ENCODE data around the gene SLC6A19.
A peak's percentile ranks its signal among the peaks of the same experiment; 100 is the strongest.

Gene SLC6A19

DNA sequence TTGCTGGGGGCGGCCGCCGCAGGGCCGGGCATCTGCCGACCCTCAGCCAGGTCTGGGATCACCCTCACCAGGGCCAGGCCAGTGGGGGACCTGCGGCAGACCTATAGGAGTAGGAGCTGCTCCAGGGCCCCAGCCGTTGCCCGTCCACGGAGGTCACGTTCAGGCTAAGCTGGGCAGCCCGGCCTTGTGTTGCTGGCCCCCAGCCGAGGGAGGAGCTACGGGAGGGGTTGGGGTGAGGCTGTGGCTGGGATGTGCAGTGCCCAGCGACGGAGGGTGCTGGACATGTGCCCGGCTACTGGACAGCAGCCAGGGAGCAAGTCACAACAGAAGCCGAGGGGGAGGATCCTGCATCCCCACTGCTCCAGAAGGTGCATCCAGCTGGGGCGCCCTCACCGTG lies 39.6 kb upstream of the SLC6A19 start:
- Histone ChIP-seq H3K4me1 (ENCODE audit: control extremely low read depth in 1 of 4, control insufficient read depth in 4 of 4, insufficient read depth in 4 of 4, low read length in 3 of 4) (no peaks in the 10 kb centered on the region), H3K36me3 (ENCODE audit: control insufficient read depth in 4 of 4, insufficient read depth in 4 of 4, low read length in 3 of 4) (no peaks in the 10 kb centered on the region), H3K27ac (ENCODE audit: insufficient read depth in 1 of 2, low read depth in 1 of 2, low read length in 2 of 2, poor library complexity in 1 of 2, severe bottlenecking in 2 of 2) (no peak overlapping the region), H3K4me3 (ENCODE audit: control insufficient read depth in 1 of 7, extremely low read depth in 1 of 7, insufficient read depth in 4 of 7, low read depth in 2 of 7, low read length in 6 of 7) (no peak overlapping the region), H3K9me3 (ENCODE audit: control extremely low read depth in 1 of 5, control insufficient read depth in 4 of 5, insufficient read depth in 2 of 5, low read depth in 1 of 5, low read length in 4 of 5) (peaks cover 0 to 2% (median 0%) of the 10 kb centered on the region in 5 experiments), H3K27me3 (replicated peaks in 2 of 5; ENCODE audit: control insufficient read depth in 4 of 5, insufficient read depth in 5 of 5, low read length in 4 of 5) (peaks cover 0 to 53% (median 10%) of the 10 kb centered on the region in 5 experiments)
- no peak for DNase-seq
- CTCF ChIA-PET: interaction anchor here (0.8 to 3.7 kb wide), 4 partner anchors 12 to 28 kb away, joined by 3 to 24 read pairs (median 6); no protein-coding TSS in a partner anchor
- POLR2A ChIA-PET: no interaction called here
- 92% methylated on average over 19 of the region's 19 CpGs for WGBS (ENCODE audit: insufficient coverage)

DNA sequence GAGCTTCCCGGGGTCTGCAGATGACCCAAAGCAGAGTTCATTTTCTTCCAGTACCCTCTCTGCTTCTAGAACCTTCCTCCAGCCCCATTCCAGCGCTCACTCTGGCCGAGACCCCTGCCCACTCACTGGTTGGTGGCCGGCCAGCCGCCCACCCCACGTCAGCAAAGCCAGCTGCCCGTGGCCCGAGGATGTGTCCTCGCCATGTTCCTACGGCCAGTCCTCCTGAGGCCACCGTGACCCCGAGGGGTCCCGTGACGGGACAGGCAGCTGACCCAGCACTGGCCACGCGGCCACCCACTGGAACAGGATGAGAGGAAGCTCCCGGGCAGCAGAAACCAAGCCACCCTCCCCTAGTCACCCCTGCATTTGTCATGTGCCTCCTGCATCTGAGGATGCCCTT lies 39.1 kb upstream of the SLC6A19 start:
- Histone ChIP-seq H3K27ac (ENCODE audit: insufficient read depth in 1 of 2, low read depth in 1 of 2, low read length in 2 of 2, poor library complexity in 1 of 2, severe bottlenecking in 2 of 2) (no peak overlapping the region), H3K4me1 (ENCODE audit: control extremely low read depth in 1 of 4, control insufficient read depth in 4 of 4, insufficient read depth in 4 of 4, low read length in 3 of 4) (no peaks in the 10 kb centered on the region), H3K36me3 (ENCODE audit: control insufficient read depth in 4 of 4, insufficient read depth in 4 of 4, low read length in 3 of 4) (no peaks in the 10 kb centered on the region), H3K9me3 (ENCODE audit: control extremely low read depth in 1 of 5, control insufficient read depth in 4 of 5, insufficient read depth in 2 of 5, low read depth in 1 of 5, low read length in 4 of 5) (no peaks in the 10 kb centered on the region), H3K27me3 (replicated peaks in 2 of 5; ENCODE audit: control insufficient read depth in 4 of 5, insufficient read depth in 5 of 5, low read length in 4 of 5) (peaks cover 0 to 48% (median 8%) of the 10 kb centered on the region in 5 experiments), H3K4me3 (ENCODE audit: control insufficient read depth in 1 of 7, extremely low read depth in 1 of 7, insufficient read depth in 4 of 7, low read depth in 2 of 7, low read length in 6 of 7) (no peak overlapping the region)
- DNase-seq: no peak
- ChIA-PET CTCF (interaction anchor here (0.8 to 3.7 kb wide), 5 partner anchors 11 to 29 kb away, joined by 3 to 24 read pairs (median 3); no protein-coding TSS in a partner anchor), POLR2A (no interaction called here)
- 92% methylated on average over 13 of the region's 17 CpGs for WGBS (ENCODE audit: insufficient coverage)

DNA sequence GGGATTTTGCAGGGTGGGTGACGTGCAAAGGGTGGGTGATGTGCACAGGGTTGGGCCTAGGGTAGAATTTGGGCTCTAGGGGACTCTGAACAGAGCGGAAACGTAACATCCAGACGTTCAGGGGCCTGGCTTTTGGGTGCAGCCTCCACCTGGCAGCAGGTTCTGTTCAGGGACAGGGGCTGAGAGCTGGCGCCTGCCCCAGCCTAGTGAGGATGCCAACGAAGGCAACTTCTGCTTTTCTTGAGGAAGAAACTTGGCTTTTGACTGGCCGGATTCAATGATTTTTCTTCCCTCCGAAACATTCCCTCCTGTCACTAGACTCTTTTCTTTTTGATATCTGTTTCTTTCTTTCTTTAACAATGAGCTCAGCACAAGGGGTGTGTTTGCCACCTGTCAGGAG lies 38.6 kb upstream of the SLC6A19 start:
- CTCF ChIA-PET: interaction anchor here (1.0 to 3.7 kb wide), 3 partner anchors 11 to 22 kb away, joined by 3 to 24 read pairs (median 9); no protein-coding TSS in a partner anchor
- H3K36me3 ChIP-seq (ENCODE audit: control insufficient read depth in 4 of 4, insufficient read depth in 4 of 4, low read length in 3 of 4): no peaks in the 10 kb centered on the region
- H3K9me3 ChIP-seq (ENCODE audit: control extremely low read depth in 1 of 5, control insufficient read depth in 4 of 5, insufficient read depth in 2 of 5, low read depth in 1 of 5, low read length in 4 of 5): no peaks in the 10 kb centered on the region
- H3K4me1 ChIP-seq (ENCODE audit: control extremely low read depth in 1 of 4, control insufficient read depth in 4 of 4, insufficient read depth in 4 of 4, low read length in 3 of 4): peaks cover 0 to 3% (median under 1%) of the 10 kb centered on the region in 4 experiments
- H3K27me3 ChIP-seq (replicated peaks in 2 of 5; ENCODE audit: control insufficient read depth in 4 of 5, insufficient read depth in 5 of 5, low read length in 4 of 5): peaks cover 0 to 44% (median 6%) of the 10 kb centered on the region in 5 experiments
- DNase-seq: peak in 2 of 3 donors; percentile 69
- 24% methylated on average over 8 of the region's 8 CpGs for WGBS (ENCODE audit: insufficient coverage)
- no peak overlapping the region for H3K27ac ChIP-seq (ENCODE audit: insufficient read depth in 1 of 2, low read depth in 1 of 2, low read length in 2 of 2, poor library complexity in 1 of 2, severe bottlenecking in 2 of 2)
- no peak overlapping the region for H3K4me3 ChIP-seq (ENCODE audit: control insufficient read depth in 1 of 7, extremely low read depth in 1 of 7, insufficient read depth in 4 of 7, low read depth in 2 of 7, low read length in 6 of 7)
- POLR2A ChIA-PET: no interaction called here

DNA sequence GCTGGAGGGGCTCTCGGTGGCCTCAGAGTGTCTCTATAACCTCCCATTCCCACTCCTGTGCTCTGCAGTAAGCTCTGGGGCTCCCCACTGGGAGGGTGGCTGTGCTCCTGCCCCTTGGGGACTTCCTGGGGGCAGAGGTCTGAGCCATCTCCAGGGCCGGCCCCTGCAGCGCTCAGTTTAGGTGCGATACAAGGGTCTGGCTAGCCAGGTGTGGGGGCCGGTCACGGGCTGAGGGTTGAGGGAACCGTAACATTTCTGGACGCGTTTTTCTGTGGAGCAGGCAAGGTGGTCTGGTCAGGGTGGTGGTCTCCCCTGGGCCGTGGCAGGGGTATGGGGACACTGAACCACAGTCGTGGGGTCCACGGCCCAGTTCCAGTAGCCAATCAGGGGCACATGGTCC lies 38.0 kb upstream of the SLC6A19 start:
- Histone ChIP-seq H3K4me1 (ENCODE audit: control extremely low read depth in 1 of 4, control insufficient read depth in 4 of 4, insufficient read depth in 4 of 4, low read length in 3 of 4) (peaks cover 0 to 8% (median 2%) of the 10 kb centered on the region in 4 experiments), H3K9me3 (ENCODE audit: control extremely low read depth in 1 of 5, control insufficient read depth in 4 of 5, insufficient read depth in 2 of 5, low read depth in 1 of 5, low read length in 4 of 5) (no peaks in the 10 kb centered on the region), H3K36me3 (ENCODE audit: control insufficient read depth in 4 of 4, insufficient read depth in 4 of 4, low read length in 3 of 4) (no peaks in the 10 kb centered on the region), H3K27ac (ENCODE audit: insufficient read depth in 1 of 2, low read depth in 1 of 2, low read length in 2 of 2, poor library complexity in 1 of 2, severe bottlenecking in 2 of 2) (no peak overlapping the region), H3K27me3 (replicated peaks in 2 of 5; ENCODE audit: control insufficient read depth in 4 of 5, insufficient read depth in 5 of 5, low read length in 4 of 5) (peaks cover 0 to 38% (median 6%) of the 10 kb centered on the region in 5 experiments), H3K4me3 (ENCODE audit: control insufficient read depth in 1 of 7, extremely low read depth in 1 of 7, insufficient read depth in 4 of 7, low read depth in 2 of 7, low read length in 6 of 7) (no peak overlapping the region)
- CTCF ChIA-PET: interaction anchor here (1.0 to 3.7 kb wide), 4 partner anchors 10 to 30 kb away, joined by 3 to 24 read pairs (median 6); no protein-coding TSS in a partner anchor
- POLR2A ChIA-PET: no interaction called here
- 93% methylated on average over 12 of the region's 12 CpGs for WGBS (ENCODE audit: insufficient coverage)
- DNase-seq: no peak

DNA sequence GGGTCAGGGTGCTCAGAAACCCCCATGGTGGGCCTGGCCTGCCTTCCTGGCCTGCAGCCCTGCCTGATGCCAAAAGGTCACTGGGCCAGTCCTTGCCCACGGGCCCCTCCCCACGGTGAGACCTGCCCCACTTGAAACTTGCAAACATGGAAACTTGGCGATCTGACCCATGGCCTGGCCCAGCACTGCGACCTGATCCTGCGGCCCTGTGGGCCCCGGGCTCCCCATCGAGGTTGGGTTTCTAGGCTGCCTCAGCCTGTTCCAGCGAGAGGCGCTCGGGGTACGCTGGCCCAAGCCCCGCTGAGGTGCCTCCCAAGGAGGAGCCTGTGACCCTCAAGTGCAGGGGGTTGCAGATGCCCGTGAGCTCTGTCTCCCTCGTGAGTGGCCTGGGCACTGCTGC lies 37.5 kb upstream of the SLC6A19 start:
- Histone ChIP-seq H3K27ac (ENCODE audit: insufficient read depth in 1 of 2, low read depth in 1 of 2, low read length in 2 of 2, poor library complexity in 1 of 2, severe bottlenecking in 2 of 2) (no peak overlapping the region), H3K4me3 (ENCODE audit: control insufficient read depth in 1 of 7, extremely low read depth in 1 of 7, insufficient read depth in 4 of 7, low read depth in 2 of 7, low read length in 6 of 7) (no peak overlapping the region), H3K9me3 (ENCODE audit: control extremely low read depth in 1 of 5, control insufficient read depth in 4 of 5, insufficient read depth in 2 of 5, low read depth in 1 of 5, low read length in 4 of 5) (no peaks in the 10 kb centered on the region), H3K4me1 (ENCODE audit: control extremely low read depth in 1 of 4, control insufficient read depth in 4 of 4, insufficient read depth in 4 of 4, low read length in 3 of 4) (peaks cover 0 to 9% (median 2%) of the 10 kb centered on the region in 4 experiments), H3K36me3 (ENCODE audit: control insufficient read depth in 4 of 4, insufficient read depth in 4 of 4, low read length in 3 of 4) (no peaks in the 10 kb centered on the region), H3K27me3 (replicated peaks in 2 of 5; ENCODE audit: control insufficient read depth in 4 of 5, insufficient read depth in 5 of 5, low read length in 4 of 5) (peaks cover 0 to 33% (median 4%) of the 10 kb centered on the region in 5 experiments)
- CTCF ChIA-PET: interaction anchor here (1.9 to 3.7 kb wide), 2 partner anchors 10 to 30 kb away, joined by 4 to 24 read pairs; no protein-coding TSS in a partner anchor
- POLR2A ChIA-PET: no interaction called here
- DNase-seq: no peak
- 95% methylated on average over 14 of the region's 14 CpGs for WGBS (ENCODE audit: insufficient coverage)

DNA sequence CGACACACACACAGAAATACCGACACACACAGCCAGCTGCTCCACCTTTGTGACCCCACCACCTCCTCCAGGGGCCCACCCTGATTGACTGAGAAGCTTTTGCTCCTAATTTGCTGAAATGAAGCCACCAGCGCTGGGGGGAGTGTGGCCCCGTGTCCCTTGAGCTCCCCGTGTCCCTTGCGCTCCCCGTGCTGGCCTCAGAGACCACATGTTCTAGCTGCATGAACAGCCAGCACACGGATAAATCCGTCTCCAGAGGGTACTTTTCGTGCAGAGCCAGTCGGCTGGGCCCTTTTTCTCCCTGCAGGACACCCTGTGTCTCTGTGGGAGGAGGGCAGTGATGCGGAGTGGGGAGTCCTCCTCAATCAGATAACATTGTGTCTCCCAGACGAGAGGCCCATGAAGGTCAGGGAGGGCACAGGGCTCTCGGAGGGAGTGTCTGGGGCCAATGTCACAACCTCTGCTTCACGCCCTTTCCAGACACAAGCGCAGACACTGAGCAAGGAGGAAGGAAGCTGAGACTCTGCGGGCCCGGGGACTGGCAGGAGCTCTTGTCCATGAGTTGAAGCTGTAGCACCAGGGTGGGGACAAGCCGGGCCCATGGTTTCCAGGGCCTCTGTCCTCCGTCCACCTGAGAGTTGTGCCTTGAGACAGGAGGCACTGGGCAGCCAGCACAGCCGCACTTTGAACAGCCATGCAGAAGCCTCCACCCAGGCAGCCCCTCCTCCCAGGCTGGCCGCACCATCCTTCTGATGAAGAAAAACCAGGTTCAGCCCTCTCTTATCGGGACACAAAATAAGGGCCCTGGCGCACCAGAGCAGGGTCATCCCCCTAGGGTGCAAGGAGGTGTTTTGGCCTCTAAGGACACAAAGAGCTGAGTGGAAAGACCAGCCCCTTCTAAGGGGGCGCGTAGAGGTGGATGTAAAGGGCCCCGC lies 36.4 kb upstream of the SLC6A19 start:
- CTCF ChIA-PET: interaction anchor here (1.0 to 1.9 kb wide), 8 partner anchors 9 to 478 kb away, joined by 3 to 8 read pairs (median 4); no protein-coding TSS in a partner anchor
- Histone ChIP-seq H3K27ac (ENCODE audit: insufficient read depth in 1 of 2, low read depth in 1 of 2, low read length in 2 of 2, poor library complexity in 1 of 2, severe bottlenecking in 2 of 2) (no peak overlapping the region), H3K9me3 (ENCODE audit: control extremely low read depth in 1 of 5, control insufficient read depth in 4 of 5, insufficient read depth in 2 of 5, low read depth in 1 of 5, low read length in 4 of 5) (no peaks in the 10 kb centered on the region), H3K4me3 (ENCODE audit: control insufficient read depth in 1 of 7, extremely low read depth in 1 of 7, insufficient read depth in 4 of 7, low read depth in 2 of 7, low read length in 6 of 7) (no peak overlapping the region), H3K36me3 (ENCODE audit: control insufficient read depth in 4 of 4, insufficient read depth in 4 of 4, low read length in 3 of 4) (no peaks in the 10 kb centered on the region), H3K27me3 (replicated peaks in 2 of 5; ENCODE audit: control insufficient read depth in 4 of 5, insufficient read depth in 5 of 5, low read length in 4 of 5) (peaks cover 0 to 22% (median 4%) of the 10 kb centered on the region in 5 experiments), H3K4me1 (ENCODE audit: control extremely low read depth in 1 of 4, control insufficient read depth in 4 of 4, insufficient read depth in 4 of 4, low read length in 3 of 4) (peaks cover 0 to 9% (median 2%) of the 10 kb centered on the region in 4 experiments)
- WGBS (ENCODE audit: insufficient coverage): 73% methylated on average over 24 of the region's 27 CpGs
- POLR2A ChIA-PET: interaction anchor here (0.5 kb wide), 1 partner anchor 1144 kb away, joined by 4 read pairs; no protein-coding TSS in a partner anchor
- DNase-seq: no peak

DNA sequence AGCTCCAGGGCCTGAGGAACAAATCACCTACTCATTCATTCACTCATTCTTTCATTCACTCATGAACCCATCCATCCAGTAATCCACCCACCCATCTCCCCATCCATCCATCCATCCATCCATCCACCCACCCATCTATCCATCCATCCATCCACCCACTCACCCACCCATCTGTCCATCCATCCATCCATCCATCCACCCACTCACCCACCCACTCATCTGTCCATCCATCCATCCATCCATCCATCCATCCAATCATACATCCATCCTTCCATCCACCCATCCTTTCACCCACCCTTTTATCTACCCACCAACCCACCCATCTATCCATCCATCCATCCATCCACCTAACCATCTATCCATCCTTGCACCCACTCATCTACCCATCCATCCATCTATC lies 35.5 kb upstream of the SLC6A19 start:
- H3K27me3 ChIP-seq (replicated peaks in 2 of 5; ENCODE audit: control insufficient read depth in 4 of 5, insufficient read depth in 5 of 5, low read length in 4 of 5): peaks cover 0 to 19% (median 3%) of the 10 kb centered on the region in 5 experiments

More for the DNA sequence above, 35.5 kb upstream of the SLC6A19 start:
- no peak for DNase-seq
- Histone ChIP-seq H3K4me3 (ENCODE audit: control insufficient read depth in 1 of 7, extremely low read depth in 1 of 7, insufficient read depth in 4 of 7, low read depth in 2 of 7, low read length in 6 of 7) (no peak overlapping the region), H3K9me3 (ENCODE audit: control extremely low read depth in 1 of 5, control insufficient read depth in 4 of 5, insufficient read depth in 2 of 5, low read depth in 1 of 5, low read length in 4 of 5) (no peaks in the 10 kb centered on the region), H3K4me1 (ENCODE audit: control extremely low read depth in 1 of 4, control insufficient read depth in 4 of 4, insufficient read depth in 4 of 4, low read length in 3 of 4) (peaks cover 0 to 9% (median 2%) of the 10 kb centered on the region in 4 experiments), H3K27ac (ENCODE audit: insufficient read depth in 1 of 2, low read depth in 1 of 2, low read length in 2 of 2, poor library complexity in 1 of 2, severe bottlenecking in 2 of 2) (no peak overlapping the region), H3K36me3 (ENCODE audit: control insufficient read depth in 4 of 4, insufficient read depth in 4 of 4, low read length in 3 of 4) (no peaks in the 10 kb centered on the region)
- POLR2A ChIA-PET: no interaction called here
- CTCF ChIA-PET: interaction anchor here (1.0 to 1.9 kb wide), 5 partner anchors 8 to 477 kb away, joined by 3 to 8 read pairs (median 4); no protein-coding TSS in a partner anchor

Measured in common myeloid progenitor, CD34-positive (primary cell).